Stimulated activated CD4-positive, alpha-beta T cell treated with anti-CD3 and anti-CD28 coated beads, TNF-alpha, amount 100 ng/mL, for 48 hours (primary cell): ENCODE data around the gene PCDHGA4.
"Not testable (repeated sequence)": the region's sequence is repeated elsewhere in the genome, so short reads cannot be mapped to it uniquely, and the experiment has no call there.

Source experiments
- DNase-seq, 3 donors: peaks; one replicate each; pipeline ENCODE4 v3.0.0-alpha.2; 2020; ENCODE audit warnings: low read depth in 3 of 3

The PCDHGA4 gene

GRCh38 chr5:141384471-141385267 lies 29.8 kb downstream of the PCDHGA4 start:
- DNase-seq: no peak

DNA sequence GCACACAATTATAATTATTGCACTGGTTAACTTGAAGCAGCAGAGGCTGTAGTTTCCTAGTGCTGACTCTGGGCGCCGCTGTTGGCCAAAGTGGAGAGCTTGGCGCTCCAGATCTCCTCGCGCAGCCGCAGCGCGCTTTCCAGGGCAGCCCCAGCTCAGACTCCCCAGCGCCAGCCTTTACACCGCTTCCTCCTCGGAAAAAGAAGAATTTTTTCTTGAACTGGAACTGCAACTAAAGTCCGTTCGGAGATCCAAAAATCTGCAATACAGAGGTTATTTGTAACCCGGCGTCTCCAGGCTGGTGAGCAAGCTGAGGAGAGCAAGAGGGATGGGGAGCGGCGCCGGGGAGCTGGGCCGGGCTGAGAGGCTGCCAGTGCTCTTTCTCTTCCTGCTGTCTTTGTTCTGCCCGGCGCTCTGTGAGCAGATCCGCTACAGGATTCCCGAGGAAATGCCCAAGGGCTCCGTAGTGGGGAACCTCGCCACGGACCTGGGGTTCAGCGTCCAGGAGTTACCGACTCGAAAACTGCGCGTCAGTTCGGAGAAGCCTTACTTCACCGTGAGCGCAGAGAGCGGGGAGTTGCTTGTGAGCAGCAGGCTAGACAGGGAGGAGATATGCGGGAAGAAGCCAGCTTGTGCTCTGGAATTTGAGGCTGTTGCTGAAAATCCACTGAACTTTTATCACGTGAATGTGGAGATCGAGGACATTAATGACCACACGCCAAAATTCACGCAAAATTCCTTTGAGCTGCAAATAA lies 32.9 kb downstream of the PCDHGA4 start, which contains the start of gene PCDHGB4:
PCDHGB4 (plus strand) TSS at position 142 of the 755 bp plus-strand sequence; CDS start at position 329, 187 bp downstream.
- not testable (repeated sequence) for DNase-seq

- DNase-seq: no peak
These were observed 33.8 kb downstream of the PCDHGA4 start for GRCh38 chr5:141388661-141389060.

- DNase-seq: no peak
These were observed 34.6 kb downstream of the PCDHGA4 start for GRCh38 chr5:141389153-141390042.

GRCh38 chr5:141392429-141393198 lies 37.8 kb downstream of the PCDHGA4 start, which contains the start of gene PCDHGA8:
Gene PCDHGA8, plus strand, starts transcription at chr5:141392633. Its CDS starts 181 bp downstream, at chr5:141392814.
- no peak for DNase-seq

DNA sequence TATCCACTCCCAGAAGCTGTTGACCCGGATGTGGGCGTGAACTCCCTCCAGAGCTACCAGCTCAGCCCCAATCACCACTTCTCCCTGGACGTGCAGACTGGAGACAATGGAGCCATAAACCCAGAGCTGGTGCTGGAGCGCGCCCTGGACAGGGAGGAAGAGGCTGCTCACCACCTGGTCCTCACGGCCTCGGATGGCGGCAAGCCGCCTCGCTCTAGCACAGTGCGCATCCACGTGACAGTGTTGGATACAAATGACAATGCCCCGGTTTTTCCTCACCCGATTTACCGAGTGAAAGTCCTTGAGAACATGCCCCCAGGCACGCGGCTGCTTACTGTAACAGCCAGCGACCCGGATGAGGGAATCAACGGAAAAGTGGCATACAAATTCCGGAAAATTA lies 38.4 kb downstream of the PCDHGA4 start:
- DNase-seq: no peak

DNA sequence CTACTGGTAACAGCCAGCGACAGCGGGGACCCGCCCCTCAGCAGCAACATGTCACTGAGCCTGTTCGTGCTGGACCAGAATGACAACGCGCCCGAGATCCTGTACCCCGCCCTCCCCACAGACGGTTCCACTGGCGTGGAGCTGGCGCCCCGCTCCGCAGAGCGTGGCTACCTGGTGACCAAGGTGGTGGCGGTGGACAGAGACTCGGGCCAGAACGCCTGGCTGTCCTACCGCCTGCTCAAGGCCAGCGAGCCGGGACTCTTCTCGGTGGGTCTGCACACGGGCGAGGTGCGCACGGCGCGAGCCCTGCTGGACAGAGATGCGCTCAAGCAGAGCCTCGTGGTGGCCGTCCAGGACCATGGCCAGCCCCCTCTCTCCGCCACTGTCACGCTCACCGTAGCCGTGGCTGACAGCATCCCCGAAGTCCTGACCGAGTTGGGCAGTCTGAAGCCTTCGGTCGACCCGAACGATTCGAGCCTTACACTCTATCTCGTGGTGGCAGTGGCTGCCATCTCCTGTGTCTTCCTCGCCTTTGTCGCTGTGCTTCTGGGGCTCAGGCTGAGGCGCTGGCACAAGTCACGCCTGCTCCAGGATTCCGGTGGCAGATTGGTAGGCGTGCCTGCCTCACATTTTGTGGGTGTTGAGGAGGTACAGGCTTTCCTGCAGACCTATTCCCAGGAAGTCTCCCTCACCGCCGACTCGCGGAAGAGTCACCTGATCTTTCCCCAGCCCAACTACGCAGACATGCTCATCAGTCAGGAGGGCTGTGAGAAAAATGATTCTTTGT lies 39.8 kb downstream of the PCDHGA4 start:
- DNase-seq: not testable (repeated sequence)

DNA sequence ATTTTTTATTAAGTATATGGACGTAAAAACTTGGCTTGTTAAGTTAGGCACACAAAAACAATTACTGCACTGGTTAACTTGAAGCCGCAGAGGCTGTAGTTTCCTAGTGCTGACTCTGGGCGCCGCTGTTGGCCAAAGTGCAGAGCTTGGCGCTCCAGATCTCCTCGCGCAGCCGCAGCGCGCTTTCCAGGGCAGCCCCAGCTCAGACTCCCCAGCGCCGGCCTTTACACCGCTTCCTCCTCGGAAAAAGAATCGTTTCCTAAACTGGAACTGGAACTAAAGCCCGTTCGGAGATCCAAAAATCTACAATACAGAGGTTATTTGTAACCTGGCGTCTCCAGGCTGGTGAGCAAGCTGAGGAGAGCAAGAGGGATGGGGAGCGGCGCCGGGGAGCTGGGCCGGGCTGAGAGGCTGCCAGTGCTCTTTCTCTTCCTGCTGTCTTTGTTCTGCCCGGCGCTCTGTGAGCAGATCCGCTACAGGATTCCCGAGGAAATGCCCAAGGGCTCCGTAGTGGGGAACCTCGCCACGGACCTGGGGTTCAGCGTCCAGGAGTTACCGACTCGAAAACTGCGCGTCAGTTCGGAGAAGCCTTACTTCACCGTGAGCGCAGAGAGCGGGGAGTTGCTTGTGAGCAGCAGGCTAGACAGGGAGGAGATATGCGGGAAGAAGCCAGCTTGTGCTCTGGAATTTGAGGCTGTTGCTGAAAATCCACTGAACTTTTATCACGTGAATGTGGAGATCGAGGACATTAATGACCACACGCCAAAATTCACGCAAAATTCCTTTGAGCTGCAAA lies 43.1 kb downstream of the PCDHGA4 start, which contains the start of gene PCDHGB5:
PCDHGB5 (plus strand) TSS at position 192 of the 796 bp plus-strand sequence; CDS start at position 373, 181 bp downstream.
- DNase-seq: peak in 1 of 3 donors; percentile 24

- no peak for DNase-seq
These were observed 43.8 kb downstream of the PCDHGA4 start for GRCh38 chr5:141398608-141399007.

GRCh38 chr5:141399555-141400258 lies 44.9 kb downstream of the PCDHGA4 start:
- DNase-seq: no peak

- DNase-seq: no peak
These were observed 47.9 kb downstream of the PCDHGA4 start, which contains the start of gene PCDHGA9 for GRCh38 chr5:141402553-141403243. Gene PCDHGA9, plus strand, starts transcription at chr5:141402778. Its CDS starts 175 bp downstream, at chr5:141402953.

DNA sequence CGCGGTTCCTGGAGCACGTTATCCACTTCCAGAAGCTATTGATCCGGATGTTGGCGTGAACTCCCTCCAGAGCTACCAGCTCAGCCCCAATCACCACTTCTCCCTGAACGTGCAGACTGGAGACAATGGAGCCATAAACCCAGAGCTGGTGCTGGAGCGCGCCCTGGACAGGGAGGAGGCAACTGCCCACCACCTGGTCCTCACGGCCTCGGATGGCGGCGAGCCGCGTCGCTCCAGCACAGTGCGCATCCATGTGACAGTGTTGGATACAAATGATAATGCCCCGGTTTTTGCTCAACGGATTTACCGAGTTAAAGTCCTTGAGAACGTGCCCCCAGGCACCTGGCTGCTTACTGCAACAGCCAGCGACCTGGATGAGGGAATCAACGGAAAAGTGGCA lies 48.6 kb downstream of the PCDHGA4 start:
- DNase-seq: no peak
